CD14-positive monocyte (primary cell): ENCODE data around the gene MCL1. TPM values are rescaled to one million over a fixed set of nuclear protein-coding genes. Genes with fewer than 3 reads are reported as not detected.
"Not testable (repeated sequence)": the region's sequence is repeated elsewhere in the genome, so short reads cannot be mapped to it uniquely, and the experiment has no call there.

ENCODE experiments used
- DNase-seq, 3 donors: peaks; one replicate each; pipeline ENCODE4 v3.0.0-alpha.2; 2011 to 2022
- H2AFZ ChIP-seq: 2 replicates; pipeline ENCODE4 v1.6.0; 2012; ENCODE audit warnings: mild to moderate bottlenecking, low read depth, low read length, inconsistent platforms; ENCODE audit not compliant: insufficient read depth, poor library complexity, severe bottlenecking
- H3K27ac ChIP-seq, 2 donors: 1 replicate in 1 of 2; 2 replicates in 1 of 2; pipeline ENCODE4 v1.5.1; 2012 to 2013; ENCODE audit warnings: low read length in 2 of 2, control low read depth in 1 of 2, inconsistent platforms in 1 of 2, low read depth in 1 of 2, mild to moderate bottlenecking in 1 of 2
- H3K27me3 ChIP-seq, 2 donors: one replicate each; pipeline versions ENCODE4 v1.6.0 to v1.6.1; 2011 to 2013; ENCODE audit warnings: low read length in 2 of 2; ENCODE audit not compliant: control insufficient read depth in 2 of 2, insufficient read depth in 2 of 2
- H3K36me3 ChIP-seq, 2 donors: replicated peaks in 1 of 2; 1 replicate in 1 of 2; 2 replicates in 1 of 2; pipeline versions ENCODE4 v1.5.1 to v1.6.1; 2012 to 2013; ENCODE audit warnings: low read length in 2 of 2, control low read depth in 1 of 2, inconsistent platforms in 1 of 2, mild to moderate bottlenecking in 1 of 2; ENCODE audit not compliant: insufficient read depth in 2 of 2, control insufficient read depth in 1 of 2
- H3K4me1 ChIP-seq, 2 donors: 1 replicate in 1 of 2; 2 replicates in 1 of 2; pipeline versions ENCODE4 v1.5.1 to v1.6.1; 2012 to 2013; ENCODE audit warnings: low read length in 2 of 2, control low read depth in 1 of 2, inconsistent platforms in 1 of 2, mild to moderate bottlenecking in 1 of 2, moderate library complexity in 1 of 2; ENCODE audit not compliant: insufficient read depth in 2 of 2, control insufficient read depth in 1 of 2
- H3K4me2 ChIP-seq: replicated peaks from 2 replicates; pipeline ENCODE3; 2012; ENCODE audit warnings: low read length, moderate library complexity, mild to moderate bottlenecking; ENCODE audit not compliant: poor library complexity, severe bottlenecking; ENCODE audit errors: extremely low read depth
- H3K4me3 ChIP-seq, 3 experiments: fragments of 200-600 bp in 1 of 3; sonication (generic) in 1 of 3; replicated peaks in 1 of 3; 1 replicate in 2 of 3; 2 replicates in 1 of 3; pipeline ENCODE4 v1.5.1; 2011 to 2013; ENCODE audit warnings: low read length in 3 of 3, mild to moderate bottlenecking in 3 of 3, control low read depth in 2 of 3, low read depth in 2 of 3, inconsistent platforms in 1 of 3, moderate library complexity in 1 of 3
- H3K79me2 ChIP-seq: 2 replicates; pipeline ENCODE4 v1.6.0; 2012; ENCODE audit warnings: mild to moderate bottlenecking, control low read depth, inconsistent platforms, low read length, moderate library complexity; ENCODE audit not compliant: insufficient read depth
- H3K9ac ChIP-seq: 2 replicates; pipeline ENCODE4 v1.6.0; 2017; ENCODE audit warnings: low read length, mild to moderate bottlenecking; ENCODE audit not compliant: insufficient read depth, poor library complexity, severe bottlenecking
- H3K9me3 ChIP-seq, 2 donors: replicated peaks in 1 of 2; 1 replicate in 1 of 2; 2 replicates in 1 of 2; pipeline versions ENCODE4 v1.5.1 to v1.6.1; 2012 to 2013; ENCODE audit warnings: low read length in 2 of 2, control low read depth in 1 of 2; ENCODE audit not compliant: control insufficient read depth in 1 of 2, insufficient read depth in 1 of 2
- H4K20me1 ChIP-seq: 2 replicates; pipeline ENCODE4 v1.6.0; 2012; ENCODE audit warnings: mild to moderate bottlenecking, low read length, control low read depth, moderate library complexity; ENCODE audit not compliant: insufficient read depth
- H3K27ac Mint-ChIP-seq, 7 donors: one replicate each; pipeline ENCODE4 v1.8.0; 2020; ENCODE audit warnings: mild to moderate bottlenecking in 7 of 7, mixed read lengths in 7 of 7, moderate library complexity in 6 of 7, inconsistent platforms in 2 of 7
- H3K27me3 Mint-ChIP-seq, 3 donors: one replicate each; pipeline ENCODE4 v1.8.0; 2021 to 2022; ENCODE audit warnings: low read depth in 3 of 3, mild to moderate bottlenecking in 3 of 3, mixed read lengths in 3 of 3, moderate library complexity in 3 of 3, inconsistent platforms in 1 of 3
- H3K36me3 Mint-ChIP-seq, 2 donors: one replicate each; pipeline ENCODE4 v1.8.0; 2020; ENCODE audit warnings: mixed read lengths in 2 of 2, inconsistent platforms in 1 of 2, mild to moderate bottlenecking in 1 of 2
- H3K4me1 Mint-ChIP-seq: one replicate; pipeline ENCODE4 v1.8.0; 2020; ENCODE audit warnings: mild to moderate bottlenecking, mixed read lengths
- H3K4me3 Mint-ChIP-seq, 2 donors: one replicate each; pipeline ENCODE4 v1.8.0; 2020; ENCODE audit warnings: mild to moderate bottlenecking in 2 of 2, mixed read lengths in 2 of 2, moderate library complexity in 1 of 2
- H3K9me3 Mint-ChIP-seq, 7 donors: one replicate each; pipeline ENCODE4 v1.8.0; 2020 to 2022; ENCODE audit warnings: mixed read lengths in 7 of 7, mild to moderate bottlenecking in 6 of 7, moderate library complexity in 6 of 7, inconsistent platforms in 2 of 7
- WGBS: methylation state at CpG from one replicate; pipeline ENCODE4 v1.1.5; 2013; ENCODE audit warnings: missing lambda C conversion rate; ENCODE audit not compliant: insufficient coverage; 5-methylcytosine and 5-hydroxymethylcytosine counted together
- intact Hi-C, 2 donors: fragments of 100-400 bp; cut with micrococcal nuclease; formaldehyde crosslinking; loops; one replicate each; pipeline versions ENCODE4 v1.15.0 to v1.15.1; 2023
- polyA plus RNA-seq, 3 donors: library from polyadenylated mRNA; depleted of rRNA in 1 of 3; unstranded in 2 of 3; stranded (reverse) in 1 of 3; fragments of 300-500 nt in 2 of 3; fragments of >200 nt in 1 of 3; fragmentation: Illumina TruSeq in 2 of 3; gene quantifications; 1 replicate in 2 of 3; 2 replicates in 1 of 3; pipeline ENCODE4 v1.2.3, GENCODE V29; 2012 to 2021
- TF ChIP-seq, protein P1 (sequence below): fragments of 200-600 bp; IDR thresholded peaks from one replicate; pipeline ENCODE4 v1.8.0; 2022; ENCODE audit warnings: antibody characterized with exemption, mild to moderate bottlenecking

Gene MCL1
- polyA plus RNA-seq, 3 donors, result 287 to 2,076 (median 301) TPM

- H4K20me1 ChIP-seq, result no peaks in the 10 kb centered on the region
- H3K27ac ChIP-seq, result no peak overlapping the region
- Mint-ChIP-seq H3K27me3 (peaks cover 0 to 2% (median 0%) of the 10 kb centered on the region in 3 donors), H3K27ac (peak overlapping the region in 1 of 7 donors; percentile 65), H3K36me3 (peaks cover 15% of the 10 kb centered on the region in 2 donors), H3K4me1 (peaks cover 24% of the 10 kb centered on the region), H3K4me3 (no peak overlapping the region), H3K9me3 (no peaks in the 10 kb centered on the region)
- no peaks in the 10 kb centered on the region for H3K79me2 ChIP-seq
- H2AFZ ChIP-seq, result no peak overlapping the region
- H3K4me1 ChIP-seq, result peaks cover 20 to 22% of the 10 kb centered on the region in 2 donors
- TF ChIP-seq, protein P1, sequence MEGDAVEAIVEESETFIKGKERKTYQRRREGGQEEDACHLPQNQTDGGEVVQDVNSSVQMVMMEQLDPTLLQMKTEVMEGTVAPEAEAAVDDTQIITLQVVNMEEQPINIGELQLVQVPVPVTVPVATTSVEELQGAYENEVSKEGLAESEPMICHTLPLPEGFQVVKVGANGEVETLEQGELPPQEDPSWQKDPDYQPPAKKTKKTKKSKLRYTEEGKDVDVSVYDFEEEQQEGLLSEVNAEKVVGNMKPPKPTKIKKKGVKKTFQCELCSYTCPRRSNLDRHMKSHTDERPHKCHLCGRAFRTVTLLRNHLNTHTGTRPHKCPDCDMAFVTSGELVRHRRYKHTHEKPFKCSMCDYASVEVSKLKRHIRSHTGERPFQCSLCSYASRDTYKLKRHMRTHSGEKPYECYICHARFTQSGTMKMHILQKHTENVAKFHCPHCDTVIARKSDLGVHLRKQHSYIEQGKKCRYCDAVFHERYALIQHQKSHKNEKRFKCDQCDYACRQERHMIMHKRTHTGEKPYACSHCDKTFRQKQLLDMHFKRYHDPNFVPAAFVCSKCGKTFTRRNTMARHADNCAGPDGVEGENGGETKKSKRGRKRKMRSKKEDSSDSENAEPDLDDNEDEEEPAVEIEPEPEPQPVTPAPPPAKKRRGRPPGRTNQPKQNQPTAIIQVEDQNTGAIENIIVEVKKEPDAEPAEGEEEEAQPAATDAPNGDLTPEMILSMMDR, result no peak
- intact Hi-C loops, result no loop called here
- no peak overlapping the region for H3K4me3 ChIP-seq
- H3K4me2 ChIP-seq, result no peak overlapping the region
- DNase-seq, result no peak
- H3K36me3 ChIP-seq, result no peaks in the 10 kb centered on the region
- H3K9ac ChIP-seq, result no peak overlapping the region
- no peaks in the 10 kb centered on the region for H3K27me3 ChIP-seq
- no peaks in the 10 kb centered on the region for H3K9me3 ChIP-seq
Observed at GRCh38 chr1:150601540-150601939, 22.1 kb upstream of the MCL1 start.

DNA sequence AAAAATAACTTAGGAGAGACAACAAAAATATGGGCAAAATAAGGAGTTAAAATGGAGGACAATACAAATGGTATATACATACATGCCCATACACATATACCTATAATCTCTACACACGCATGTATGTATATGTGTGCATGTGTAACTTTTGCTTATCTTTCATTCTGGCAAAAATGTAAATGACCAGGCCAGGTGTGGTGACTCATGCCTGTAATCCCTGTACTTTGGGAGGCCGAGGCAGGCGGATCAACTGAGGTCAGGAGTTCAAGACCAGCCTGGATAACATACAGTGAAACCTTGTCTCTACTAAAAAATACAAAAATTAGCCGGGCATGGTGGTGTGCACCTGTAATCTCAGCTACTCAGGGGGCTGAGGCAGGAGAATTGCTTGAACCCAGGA, 18.9 kb upstream of the MCL1 start:
- H3K9me3 ChIP-seq, intact Hi-C loops, H3K4me2 ChIP-seq, H3K4me3 ChIP-seq, H3K79me2 ChIP-seq, H3K9ac ChIP-seq, H2AFZ ChIP-seq, H3K4me3 Mint-ChIP-seq, H4K20me1 ChIP-seq, H3K9me3 Mint-ChIP-seq, H3K27me3 ChIP-seq, DNase-seq, H3K36me3 ChIP-seq, H3K4me1 ChIP-seq, H3K27me3 Mint-ChIP-seq, H3K27ac ChIP-seq: not testable (repeated sequence)
- H3K27ac Mint-ChIP-seq, result peak overlapping the region in 1 of 7 donors; percentile 7
- peaks cover 13 to 22% of the 10 kb centered on the region in 2 donors for H3K36me3 Mint-ChIP-seq
- peaks cover 22% of the 10 kb centered on the region for H3K4me1 Mint-ChIP-seq
- 94% methylated on average over 2 of the region's 4 CpGs for WGBS
